Breast epithelium (tissue), 4 donors: ENCODE results near the gene HACE1. TPM values are rescaled to one million over a fixed set of nuclear protein-coding genes. Genes with fewer than 3 reads are reported as not detected.
"Not testable (repeated sequence)": the region's sequence is repeated elsewhere in the genome, so short reads cannot be mapped to it uniquely, and the experiment has no call there.

Experiments
- DNase-seq, 2 donors: peaks; one replicate each; pipeline ENCODE4 v3.0.0-alpha.2; 2019; ENCODE audit warnings: low spot score in 2 of 2
- H3K27ac ChIP-seq, 2 donors: fragments of 200-600 bp; sonication (generic) in 1 of 2; one replicate each; pipeline ENCODE4 v1.5.1; 2016 to 2019; ENCODE audit warnings: mild to moderate bottlenecking in 1 of 2
- H3K27me3 ChIP-seq, 2 donors: fragments of 200-600 bp; sonication (generic) in 1 of 2; one replicate each; pipeline versions ENCODE4 v1.5.1 to v1.6.0; 2017 to 2019; ENCODE audit warnings: control low read depth in 1 of 2, mild to moderate bottlenecking in 1 of 2
- H3K36me3 ChIP-seq: fragments of 200-600 bp; one replicate; pipeline ENCODE4 v1.5.1; 2019
- H3K4me1 ChIP-seq, 2 donors: fragments of 200-600 bp; sonication (generic); one replicate each; pipeline ENCODE4 v1.5.1; 2016 to 2019; ENCODE audit warnings: control low read depth in 1 of 2
- H3K4me3 ChIP-seq, 3 donors: fragments of 200-600 bp; sonication (generic); 1 replicate in 2 of 3; 2 replicates in 1 of 3; pipeline ENCODE4 v1.5.1; 2016 to 2019; ENCODE audit warnings: mild to moderate bottlenecking in 3 of 3, moderate library complexity in 2 of 3
- H3K9me3 ChIP-seq, 2 donors: fragments of 200-600 bp; sonication (generic) in 1 of 2; one replicate each; pipeline ENCODE4 v1.5.1; 2016 to 2019; ENCODE audit warnings: control low read depth in 1 of 2
- CTCF ChIP-seq, 3 donors: fragments of 450-650 bp; IDR thresholded peaks; one replicate each; pipeline ENCODE4 v1.5.1; 2016 to 2017; ENCODE audit warnings: antibody characterized with exemption in 3 of 3, mild to moderate bottlenecking in 3 of 3, moderate library complexity in 3 of 3
- POLR2A ChIP-seq: fragments of 450-650 bp; IDR thresholded peaks from one replicate; pipeline ENCODE4 v1.6.1; 2016; ENCODE audit warnings: antibody characterized with exemption, mild to moderate bottlenecking, moderate library complexity
- POLR2AphosphoS5 ChIP-seq, 3 donors: sonication (generic); formaldehyde crosslinking; IDR thresholded peaks; one replicate each; pipeline ENCODE4 v1.6.1; 2017; ENCODE audit warnings: antibody characterized with exemption in 3 of 3
- intact Hi-C: fragments of 100-400 bp; cut with DNase I; formaldehyde crosslinking; loops from one replicate; pipeline ENCODE4 v1.15.1; 2023; ENCODE audit warnings: low total_unique reads
- total RNA-seq, 3 donors: library from RNA; depleted of rRNA; stranded (reverse); fragments of >200 nt; gene quantifications; one replicate each; pipeline ENCODE4 v1.1.0, GENCODE V29; 2016

HACE1 gene
- total RNA-seq, 3 donors from 2014 or later = 20.2 to 33.4 (median 27.2) TPM

- Histone ChIP-seq H3K4me1 (no peaks in the 10 kb centered on the region), H3K27me3 (no peaks in the 10 kb centered on the region), H3K9me3 (no peaks in the 10 kb centered on the region), H3K36me3 (peaks cover 12% of the 10 kb centered on the region), H3K27ac (no peak overlapping the region), H3K4me3 (no peak overlapping the region)
- intact Hi-C loops = no loop called here
- no peak for DNase-seq
- TF ChIP-seq POLR2AphosphoS5 (IDR thresholded peaks at IDR 0.05) (no peak), POLR2A (no peak), CTCF (IDR thresholded peaks at IDR 0.05) (no peak)
These were observed 90.8 kb downstream of the HACE1 start for GRCh38 chr6:104768906-104769305.

GRCh38 chr6:104766595-104766994 is 93.1 kb downstream of the HACE1 start:
- peaks cover 0 to 8% of the 10 kb centered on the region in 2 donors for H3K9me3 ChIP-seq
- TF ChIP-seq POLR2AphosphoS5 (IDR thresholded peaks at IDR 0.05) (no peak), CTCF (IDR thresholded peaks at IDR 0.05) (no peak)
- peaks cover 7% of the 10 kb centered on the region for H3K36me3 ChIP-seq
- intact Hi-C loops = no loop called here
- no peak overlapping the region for H3K4me3 ChIP-seq
- no peak for DNase-seq
- no peak overlapping the region for H3K27ac ChIP-seq
- no peaks in the 10 kb centered on the region for H3K4me1 ChIP-seq
- H3K27me3 ChIP-seq = no peaks in the 10 kb centered on the region

GRCh38 chr6:104754788-104755409 is 104.8 kb downstream of the HACE1 start:
- intact Hi-C loops = no loop called here
- no peaks in the 10 kb centered on the region for H3K27me3 ChIP-seq
- H3K4me3 ChIP-seq = no peak overlapping the region
- TF ChIP-seq POLR2A = no peak
- no peak for TF ChIP-seq POLR2AphosphoS5 (IDR thresholded peaks at IDR 0.05)
- no peak for TF ChIP-seq CTCF (IDR thresholded peaks at IDR 0.05)
- no peaks in the 10 kb centered on the region for H3K4me1 ChIP-seq
- H3K36me3 ChIP-seq = no peaks in the 10 kb centered on the region
- no peak for DNase-seq
- peaks cover 11 to 30% of the 10 kb centered on the region in 2 donors for H3K9me3 ChIP-seq
- no peak overlapping the region for H3K27ac ChIP-seq

GRCh38 chr6:104753251-104753650 is 106.5 kb downstream of the HACE1 start:
- peaks cover 11 to 25% of the 10 kb centered on the region in 2 donors for H3K9me3 ChIP-seq
- no peak overlapping the region for H3K4me3 ChIP-seq
- no peaks in the 10 kb centered on the region for H3K4me1 ChIP-seq
- DNase-seq = no peak
- no peaks in the 10 kb centered on the region for H3K27me3 ChIP-seq
- intact Hi-C loops = no loop called here
- TF ChIP-seq POLR2AphosphoS5 (IDR thresholded peaks at IDR 0.05) = no peak
- H3K27ac ChIP-seq = no peak overlapping the region
- H3K36me3 ChIP-seq = no peaks in the 10 kb centered on the region

- no peak overlapping the region for H3K27ac ChIP-seq
- TF ChIP-seq CTCF (IDR thresholded peaks at IDR 0.05) (no peak), POLR2AphosphoS5 (IDR thresholded peaks at IDR 0.05) (no peak), POLR2A (no peak)
These were observed 109.3 kb downstream of the HACE1 start for GRCh38 chr6:104750449-104750848.

GRCh38 chr6:104739124-104739523 is 120.6 kb downstream of the HACE1 start:
- DNase-seq, H3K27me3 ChIP-seq, H3K27ac ChIP-seq, intact Hi-C loops, H3K4me3 ChIP-seq, H3K9me3 ChIP-seq, H3K36me3 ChIP-seq, H3K4me1 ChIP-seq: not testable (repeated sequence)

More at GRCh38 chr6:104750449-104750848, 109.3 kb downstream of the HACE1 start:
- Histone ChIP-seq H3K9me3 (peaks cover 0 to 13% of the 10 kb centered on the region in 2 donors), H3K27me3 (no peaks in the 10 kb centered on the region), H3K4me3 (no peak overlapping the region), H3K4me1 (no peaks in the 10 kb centered on the region), H3K36me3 (no peaks in the 10 kb centered on the region)
- intact Hi-C loops = no loop called here
- DNase-seq = no peak

GRCh38 chr6:104737567-104737966 is 122.2 kb downstream of the HACE1 start:
- H3K4me3 ChIP-seq, H3K27me3 ChIP-seq, DNase-seq, H3K9me3 ChIP-seq, H3K4me1 ChIP-seq, H3K36me3 ChIP-seq, H3K27ac ChIP-seq, intact Hi-C loops: not testable (repeated sequence)
